Fibroblast of villous mesenchyme (primary cell): ENCODE data around the gene TOX2. TPM values are rescaled to one million over a fixed set of nuclear protein-coding genes. Genes with fewer than 3 reads are reported as not detected.

Source experiments
- DNase-seq: peaks from one replicate; pipeline ENCODE4 v3.0.0-alpha.2; 2010; ENCODE audit warnings: low read depth
- H3K4me3 ChIP-seq: 2 replicates; pipeline ENCODE4 v1.5.1; 2011; ENCODE audit warnings: low read depth, mild to moderate bottlenecking, low read length
- total RNA-seq: library from RNA; depleted of rRNA; stranded (reverse); fragments of >200 nt; gene quantifications from 2 replicates; pipeline ENCODE4 v1.2.3, GENCODE V29; 2012
- TF ChIP-seq, protein P1 (sequence below): IDR thresholded peaks from 2 replicates; pipeline ENCODE4 v1.5.1; 2012; ENCODE audit warnings: low read depth, mild to moderate bottlenecking, low read length; ENCODE audit not compliant: insufficient read depth

TOX2 gene
- total RNA-seq, 1 donor, result 0.43 TPM

GRCh38 chr20:43992885-43993284, 78.2 kb downstream of the TOX2 start:
- no peak overlapping the region for H3K4me3 ChIP-seq
- TF ChIP-seq, protein P1, sequence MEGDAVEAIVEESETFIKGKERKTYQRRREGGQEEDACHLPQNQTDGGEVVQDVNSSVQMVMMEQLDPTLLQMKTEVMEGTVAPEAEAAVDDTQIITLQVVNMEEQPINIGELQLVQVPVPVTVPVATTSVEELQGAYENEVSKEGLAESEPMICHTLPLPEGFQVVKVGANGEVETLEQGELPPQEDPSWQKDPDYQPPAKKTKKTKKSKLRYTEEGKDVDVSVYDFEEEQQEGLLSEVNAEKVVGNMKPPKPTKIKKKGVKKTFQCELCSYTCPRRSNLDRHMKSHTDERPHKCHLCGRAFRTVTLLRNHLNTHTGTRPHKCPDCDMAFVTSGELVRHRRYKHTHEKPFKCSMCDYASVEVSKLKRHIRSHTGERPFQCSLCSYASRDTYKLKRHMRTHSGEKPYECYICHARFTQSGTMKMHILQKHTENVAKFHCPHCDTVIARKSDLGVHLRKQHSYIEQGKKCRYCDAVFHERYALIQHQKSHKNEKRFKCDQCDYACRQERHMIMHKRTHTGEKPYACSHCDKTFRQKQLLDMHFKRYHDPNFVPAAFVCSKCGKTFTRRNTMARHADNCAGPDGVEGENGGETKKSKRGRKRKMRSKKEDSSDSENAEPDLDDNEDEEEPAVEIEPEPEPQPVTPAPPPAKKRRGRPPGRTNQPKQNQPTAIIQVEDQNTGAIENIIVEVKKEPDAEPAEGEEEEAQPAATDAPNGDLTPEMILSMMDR, result no peak
- DNase-seq, result no peak

- no peak for DNase-seq
- TF ChIP-seq, protein P1, result no peak
- no peak overlapping the region for H3K4me3 ChIP-seq
These were observed 78.9 kb downstream of the TOX2 start for GRCh38 chr20:43993560-43993959.

GRCh38 chr20:43994486-43995100, 79.9 kb downstream of the TOX2 start:
- no peak overlapping the region for H3K4me3 ChIP-seq
- peak; percentile 58 for DNase-seq
- TF ChIP-seq, protein P1, result no peak

DNA sequence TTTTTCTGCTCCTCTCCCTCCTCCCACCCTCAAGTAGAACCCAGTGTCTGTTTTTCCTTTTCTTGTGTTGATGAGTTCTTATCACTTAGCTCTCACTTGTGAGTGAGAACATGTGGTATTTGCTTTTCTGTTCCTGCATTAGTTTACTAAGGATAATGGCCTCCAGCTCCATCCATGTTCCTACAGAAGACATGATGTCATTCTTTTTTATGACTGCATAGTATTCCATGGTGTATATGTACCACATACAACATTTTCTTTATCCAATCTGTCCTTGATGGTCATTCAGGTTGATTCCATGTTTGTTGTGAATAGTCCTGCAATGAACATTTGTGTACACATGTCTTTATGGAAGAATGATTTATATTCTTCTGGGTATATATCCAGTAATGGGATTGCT, 81.0 kb downstream of the TOX2 start:
- no peak overlapping the region for H3K4me3 ChIP-seq
- no peak for DNase-seq
- TF ChIP-seq, protein P1, result no peak

GRCh38 chr20:43996240-43996930, 81.7 kb downstream of the TOX2 start:
- TF ChIP-seq, protein P1, result no peak
- DNase-seq, result no peak

DNA sequence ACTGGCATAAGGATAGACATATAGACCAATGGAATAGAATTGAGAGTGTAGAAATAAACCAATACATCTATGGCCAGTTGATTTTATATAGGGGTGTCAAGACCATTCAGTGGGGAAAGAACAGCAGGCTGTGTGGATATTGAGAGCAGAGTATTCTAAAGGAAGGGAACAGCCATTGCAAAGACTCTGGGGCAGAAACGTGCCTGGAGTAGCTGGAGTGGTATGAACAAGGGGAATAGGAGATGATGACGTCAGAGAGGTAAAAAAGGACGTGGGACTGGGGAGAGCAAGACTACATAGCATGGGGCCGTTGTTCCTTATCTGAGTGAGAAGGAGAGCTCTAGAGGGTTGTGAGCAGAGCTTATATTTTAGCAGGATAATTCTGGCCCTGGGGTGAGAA, 85.2 kb downstream of the TOX2 start:
- DNase-seq, result no peak
- H3K4me3 ChIP-seq, result no peak overlapping the region
- TF ChIP-seq, protein P1, result no peak

More at GRCh38 chr20:43996240-43996930, 81.7 kb downstream of the TOX2 start:
- H3K4me3 ChIP-seq, result no peak overlapping the region
